Neural crest cell (in vitro differentiated cells): ENCODE measurements around the gene CCDC149. TPM values are rescaled to one million over a fixed set of nuclear protein-coding genes. Genes with fewer than 3 reads are reported as not detected.

Experiments used
- DNase-seq: peaks from one replicate; pipeline ENCODE4 v3.0.0; 2021; ENCODE audit warnings: low read depth, mixed read lengths, low spot score
- H3K27ac Mint-ChIP-seq: one replicate; pipeline ENCODE4 v1.8.0; 2021; ENCODE audit warnings: mild to moderate bottlenecking, mixed read lengths; ENCODE audit not compliant: unreplicated experiment
- H3K27me3 Mint-ChIP-seq: 2 replicates; pipeline ENCODE4 v1.8.0; 2021; ENCODE audit warnings: low read depth, mild to moderate bottlenecking, mixed read lengths
- H3K36me3 Mint-ChIP-seq: 2 replicates; pipeline ENCODE4 v1.8.0; 2021; ENCODE audit warnings: low read depth, mild to moderate bottlenecking, mixed read lengths
- H3K4me1 Mint-ChIP-seq: 2 replicates; pipeline ENCODE4 v1.8.0; 2021; ENCODE audit warnings: mixed read lengths
- H3K4me3 Mint-ChIP-seq: one replicate; pipeline ENCODE4 v1.8.0; 2021; ENCODE audit warnings: mild to moderate bottlenecking, mixed read lengths
- H3K9me3 Mint-ChIP-seq: 2 replicates; pipeline ENCODE4 v1.8.0; 2021; ENCODE audit warnings: mixed read lengths
- total RNA-seq: library from RNA; stranded (reverse); gene quantifications from 2 replicates; pipeline ENCODE4 v1.2.1, GENCODE V29; 2021
- TF ChIP-seq, protein P1 (sequence below): fragments of 200-600 bp; sonication (generic); conservative IDR thresholded peaks from 2 replicates; pipeline ENCODE4 v1.5.0; 2021; ENCODE audit warnings: antibody characterized with exemption, mild to moderate bottlenecking

Gene CCDC149
- total RNA-seq, 1 donor from 2014 or later, result 11.9 TPM

- DNase-seq, result no peak
- Mint-ChIP-seq H3K27ac (no peak overlapping the region), H3K4me3 (no peak overlapping the region), H3K27me3 (no peaks in the 10 kb centered on the region), H3K4me1 (no peaks in the 10 kb centered on the region), H3K9me3 (no peaks in the 10 kb centered on the region), H3K36me3 (no peaks in the 10 kb centered on the region)
- TF ChIP-seq, protein P1, sequence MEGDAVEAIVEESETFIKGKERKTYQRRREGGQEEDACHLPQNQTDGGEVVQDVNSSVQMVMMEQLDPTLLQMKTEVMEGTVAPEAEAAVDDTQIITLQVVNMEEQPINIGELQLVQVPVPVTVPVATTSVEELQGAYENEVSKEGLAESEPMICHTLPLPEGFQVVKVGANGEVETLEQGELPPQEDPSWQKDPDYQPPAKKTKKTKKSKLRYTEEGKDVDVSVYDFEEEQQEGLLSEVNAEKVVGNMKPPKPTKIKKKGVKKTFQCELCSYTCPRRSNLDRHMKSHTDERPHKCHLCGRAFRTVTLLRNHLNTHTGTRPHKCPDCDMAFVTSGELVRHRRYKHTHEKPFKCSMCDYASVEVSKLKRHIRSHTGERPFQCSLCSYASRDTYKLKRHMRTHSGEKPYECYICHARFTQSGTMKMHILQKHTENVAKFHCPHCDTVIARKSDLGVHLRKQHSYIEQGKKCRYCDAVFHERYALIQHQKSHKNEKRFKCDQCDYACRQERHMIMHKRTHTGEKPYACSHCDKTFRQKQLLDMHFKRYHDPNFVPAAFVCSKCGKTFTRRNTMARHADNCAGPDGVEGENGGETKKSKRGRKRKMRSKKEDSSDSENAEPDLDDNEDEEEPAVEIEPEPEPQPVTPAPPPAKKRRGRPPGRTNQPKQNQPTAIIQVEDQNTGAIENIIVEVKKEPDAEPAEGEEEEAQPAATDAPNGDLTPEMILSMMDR, result no peak
Observed at GRCh38 chr4:24949970-24950369, 37.1 kb upstream of the CCDC149 start.

- H3K9me3 Mint-ChIP-seq, result peaks cover 14% of the 10 kb centered on the region
- DNase-seq, result no peak
- H3K4me3 Mint-ChIP-seq, result no peak overlapping the region
- H3K27ac Mint-ChIP-seq, result no peak overlapping the region
- H3K27me3 Mint-ChIP-seq, result no peaks in the 10 kb centered on the region
- peaks cover 12% of the 10 kb centered on the region for H3K36me3 Mint-ChIP-seq
- TF ChIP-seq, protein P1, result no peak
- no peaks in the 10 kb centered on the region for H3K4me1 Mint-ChIP-seq
Observed at GRCh38 chr4:24937917-24938281, 25.1 kb upstream of the CCDC149 start.

- TF ChIP-seq, protein P1, result no peak
- no peaks in the 10 kb centered on the region for H3K27me3 Mint-ChIP-seq
- peaks cover 14% of the 10 kb centered on the region for H3K9me3 Mint-ChIP-seq
- H3K4me1 Mint-ChIP-seq, result no peaks in the 10 kb centered on the region
- no peak for DNase-seq
- no peak overlapping the region for H3K4me3 Mint-ChIP-seq
- H3K27ac Mint-ChIP-seq, result no peak overlapping the region
- H3K36me3 Mint-ChIP-seq, result peaks cover 12% of the 10 kb centered on the region
Observed at GRCh38 chr4:24937176-24937916, 24.5 kb upstream of the CCDC149 start.

DNA sequence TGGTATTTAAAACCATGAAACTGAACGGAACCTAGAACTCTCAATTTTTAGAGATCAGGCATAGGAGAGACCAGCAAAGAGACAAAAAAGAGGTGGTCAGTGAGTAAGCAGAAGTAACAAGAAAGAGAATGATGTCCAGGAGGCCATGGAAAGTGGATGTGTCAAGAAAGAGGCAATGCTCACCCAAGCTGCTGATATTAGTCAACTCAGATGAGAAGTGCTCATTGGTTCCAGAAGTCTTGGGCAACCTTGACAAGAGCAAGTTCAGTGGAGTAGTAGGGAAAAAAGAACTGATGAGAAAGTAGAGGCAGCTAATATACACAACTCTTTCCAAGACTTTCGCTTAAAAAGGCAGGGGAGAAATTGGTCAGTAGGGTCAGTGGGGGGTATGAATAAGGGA is 23.0 kb upstream of the CCDC149 start:
- H3K27ac Mint-ChIP-seq, result no peak overlapping the region
- DNase-seq, result no peak
- H3K36me3 Mint-ChIP-seq, result peaks cover 12% of the 10 kb centered on the region
- H3K9me3 Mint-ChIP-seq, result peaks cover 12% of the 10 kb centered on the region
- TF ChIP-seq, protein P1, result no peak
- no peak overlapping the region for H3K4me3 Mint-ChIP-seq
- no peaks in the 10 kb centered on the region for H3K4me1 Mint-ChIP-seq
- no peaks in the 10 kb centered on the region for H3K27me3 Mint-ChIP-seq

DNA sequence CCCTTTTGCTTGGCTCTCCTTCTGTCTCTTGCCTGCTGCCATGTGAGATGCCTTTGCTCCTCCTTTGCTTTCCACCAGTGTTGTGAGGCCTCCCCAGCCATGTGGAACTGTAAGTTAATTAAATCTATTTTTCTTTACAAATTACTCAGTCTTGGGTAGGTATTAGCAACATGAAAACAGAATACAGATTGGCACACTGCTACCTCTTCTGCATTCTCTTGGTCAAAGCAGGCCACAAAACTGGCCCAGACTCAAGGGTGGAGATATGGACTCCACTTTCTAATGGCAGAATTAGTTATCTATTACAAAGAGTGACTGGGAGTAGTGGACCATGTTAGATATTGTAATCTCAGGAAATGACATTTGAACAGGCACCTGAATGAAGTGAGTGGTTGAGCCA is 21.5 kb upstream of the CCDC149 start:
- TF ChIP-seq, protein P1, result no peak
- H3K27me3 Mint-ChIP-seq, result peaks cover 8% of the 10 kb centered on the region
- DNase-seq, result no peak
- H3K36me3 Mint-ChIP-seq, result peaks cover 7% of the 10 kb centered on the region
- H3K9me3 Mint-ChIP-seq, result peaks cover 9% of the 10 kb centered on the region
- no peak overlapping the region for H3K4me3 Mint-ChIP-seq
- H3K4me1 Mint-ChIP-seq, result no peaks in the 10 kb centered on the region
- H3K27ac Mint-ChIP-seq, result no peak overlapping the region
